Testis (tissue), 3 donors: ENCODE data around the gene CATSPER1. TPM values are rescaled to one million over a fixed set of nuclear protein-coding genes. Genes with fewer than 3 reads are reported as not detected.

Source experiments
- DNase-seq: peaks from one replicate; pipeline ENCODE4 v3.0.0-alpha.2; 2019
- H3K27ac ChIP-seq, 2 donors: fragments of 200-600 bp; sonication (generic); one replicate each; pipeline ENCODE4 v1.5.1; 2019
- H3K27me3 ChIP-seq: fragments of 200-600 bp; sonication (generic); one replicate; pipeline ENCODE4 v1.5.1; 2019
- H3K36me3 ChIP-seq: fragments of 200-600 bp; sonication (generic); one replicate; pipeline ENCODE4 v1.5.1; 2017; ENCODE audit warnings: low read depth; ENCODE audit errors: missing control alignments
- H3K4me1 ChIP-seq: fragments of 200-600 bp; sonication (generic); one replicate; pipeline ENCODE4 v1.5.1; 2019
- H3K4me3 ChIP-seq, 2 donors: fragments of 200-600 bp; sonication (generic); one replicate each; pipeline ENCODE4 v1.5.1; 2017 to 2019
- H3K9me3 ChIP-seq: fragments of 200-600 bp; sonication (generic); one replicate; pipeline ENCODE4 v1.5.1; 2017
- POLR2A ChIP-seq: fragments of 450-650 bp; IDR thresholded peaks from one replicate; pipeline ENCODE4 v1.6.1; 2017; ENCODE audit warnings: antibody characterized with exemption, mild to moderate bottlenecking, moderate library complexity
- WGBS, 2 donors: methylation state at CpG; one replicate each; pipeline ENCODE4 v1.1.5; 2018; 5-methylcytosine and 5-hydroxymethylcytosine counted together
- intact Hi-C: fragments of 100-400 bp; cut with DNase I; formaldehyde crosslinking; loops from one replicate; pipeline ENCODE4 v1.15.1; 2023; ENCODE audit warnings: low total_unique reads
- polyA plus RNA-seq: library from polyadenylated mRNA; stranded (reverse); fragments of 350-450 nt; fragmentation: Illumina TruSeq; extraction: RNeasy Lipid Tissue Mini Kit (QIAGEN cat#74804); gene quantifications from one replicate; pipeline ENCODE4 v1.2.3, GENCODE V29; 2014; ENCODE audit warnings: low read depth, low replicate concordance; ENCODE audit not compliant: insufficient read depth
- total RNA-seq, 2 donors: library from RNA; depleted of rRNA; stranded (reverse); fragments of >200 nt; gene quantifications; one replicate each; pipeline ENCODE4 v1.2.3, GENCODE V29; 2016
- TF ChIP-seq, protein P1 (sequence below), 3 experiments: fragments of 450-650 bp in 2 of 3; fragments of 200-600 bp in 1 of 3; sonication (generic) in 1 of 3; IDR thresholded peaks; one replicate each; pipeline ENCODE4 v1.5.1; 2016 to 2019; ENCODE audit warnings: antibody characterized with exemption in 3 of 3, mild to moderate bottlenecking in 2 of 3, moderate library complexity in 1 of 3

The CATSPER1 gene
- total and polyA plus RNA-seq, 3 donors from 2014 or later = 8.9 to 33.7 (median 12.5) TPM

DNA sequence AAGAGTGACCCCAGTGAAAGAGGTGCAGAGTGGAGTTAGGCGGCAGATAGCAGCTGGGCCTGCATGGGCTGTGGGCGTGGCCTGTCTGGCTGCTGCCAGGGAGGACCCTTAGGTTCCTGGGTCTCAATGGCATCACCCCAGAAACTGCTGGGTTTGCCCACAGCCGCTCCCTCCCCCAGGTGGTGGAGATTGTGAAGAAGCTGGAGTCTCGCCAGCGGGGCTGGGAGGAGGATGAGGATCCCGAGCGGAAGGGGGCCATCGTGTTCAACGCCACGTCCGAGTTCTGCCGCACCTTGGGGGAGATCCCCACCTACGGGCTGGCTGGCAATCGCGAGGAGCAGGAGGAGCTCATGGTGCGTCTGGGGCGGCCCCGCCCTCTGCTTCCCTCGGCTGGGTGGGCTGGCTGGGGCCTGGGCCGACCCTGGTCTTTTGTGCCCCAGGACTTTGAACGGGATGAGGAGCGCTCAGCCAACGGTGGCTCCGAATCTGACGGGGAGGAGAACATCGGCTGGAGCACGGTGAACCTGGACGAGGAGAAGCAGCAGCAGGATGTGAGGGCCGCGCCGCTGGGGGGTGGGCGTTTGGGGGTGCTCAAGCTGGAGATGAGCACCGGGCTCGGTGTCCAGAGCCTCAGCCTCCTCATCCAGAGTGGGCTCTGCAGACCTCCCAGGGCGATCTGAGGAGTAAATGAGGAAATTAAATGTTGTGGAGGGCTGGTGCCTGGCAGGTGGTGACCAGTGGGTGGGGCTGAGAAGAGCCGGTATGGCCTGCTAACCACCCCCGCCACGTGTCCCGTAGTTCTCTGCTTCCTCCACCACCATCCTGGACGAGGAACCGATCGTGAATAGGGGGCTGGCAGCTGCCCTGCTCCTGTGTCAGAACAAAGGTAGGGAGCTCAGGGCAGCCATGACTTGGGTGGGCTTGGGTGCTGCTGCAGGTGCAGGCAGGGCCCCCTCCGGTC, 49.8 kb downstream of the CATSPER1 start:
- DNase-seq = no peak
- WGBS, 2 donors = 81 to 83% methylated on average over 19 to 43 of the region's 43 CpGs
- no peak for TF ChIP-seq POLR2A
- TF ChIP-seq, protein P1, sequence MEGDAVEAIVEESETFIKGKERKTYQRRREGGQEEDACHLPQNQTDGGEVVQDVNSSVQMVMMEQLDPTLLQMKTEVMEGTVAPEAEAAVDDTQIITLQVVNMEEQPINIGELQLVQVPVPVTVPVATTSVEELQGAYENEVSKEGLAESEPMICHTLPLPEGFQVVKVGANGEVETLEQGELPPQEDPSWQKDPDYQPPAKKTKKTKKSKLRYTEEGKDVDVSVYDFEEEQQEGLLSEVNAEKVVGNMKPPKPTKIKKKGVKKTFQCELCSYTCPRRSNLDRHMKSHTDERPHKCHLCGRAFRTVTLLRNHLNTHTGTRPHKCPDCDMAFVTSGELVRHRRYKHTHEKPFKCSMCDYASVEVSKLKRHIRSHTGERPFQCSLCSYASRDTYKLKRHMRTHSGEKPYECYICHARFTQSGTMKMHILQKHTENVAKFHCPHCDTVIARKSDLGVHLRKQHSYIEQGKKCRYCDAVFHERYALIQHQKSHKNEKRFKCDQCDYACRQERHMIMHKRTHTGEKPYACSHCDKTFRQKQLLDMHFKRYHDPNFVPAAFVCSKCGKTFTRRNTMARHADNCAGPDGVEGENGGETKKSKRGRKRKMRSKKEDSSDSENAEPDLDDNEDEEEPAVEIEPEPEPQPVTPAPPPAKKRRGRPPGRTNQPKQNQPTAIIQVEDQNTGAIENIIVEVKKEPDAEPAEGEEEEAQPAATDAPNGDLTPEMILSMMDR (IDR thresholded peaks at IDR 0.05) = no peak
- H3K4me1 ChIP-seq = no peaks in the 10 kb centered on the region
- H3K4me3 ChIP-seq = no peak overlapping the region
- intact Hi-C loops = no loop called here
- no peak overlapping the region for H3K27ac ChIP-seq
- no peaks in the 10 kb centered on the region for H3K27me3 ChIP-seq
- no peaks in the 10 kb centered on the region for H3K9me3 ChIP-seq
- H3K36me3 ChIP-seq = no peaks in the 10 kb centered on the region

DNA sequence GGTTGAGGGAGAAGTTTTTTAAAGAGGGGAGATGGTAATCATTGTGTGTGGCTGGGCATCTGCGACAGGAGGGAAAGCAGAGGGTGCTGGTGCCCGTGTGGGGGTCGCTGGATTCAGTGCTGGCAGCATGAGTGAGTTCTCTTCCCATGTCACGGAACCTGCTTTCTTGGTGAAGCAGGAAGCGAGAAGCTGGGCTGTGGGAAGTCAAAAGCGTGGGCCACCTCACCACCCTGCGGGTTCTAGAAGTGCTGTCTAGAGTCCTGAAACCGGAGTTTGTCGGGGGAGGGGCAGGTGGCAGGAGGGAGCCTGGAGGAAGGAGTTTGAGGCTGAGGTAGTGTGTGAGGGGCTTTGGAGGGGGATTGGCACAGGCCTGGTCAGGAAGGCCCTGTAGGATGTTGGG, 50.5 kb downstream of the CATSPER1 start:
- H3K9me3 ChIP-seq = no peaks in the 10 kb centered on the region
- no peaks in the 10 kb centered on the region for H3K36me3 ChIP-seq
- no peaks in the 10 kb centered on the region for H3K4me1 ChIP-seq
- no peaks in the 10 kb centered on the region for H3K27me3 ChIP-seq
- TF ChIP-seq, protein P1 (IDR thresholded peaks at IDR 0.05) = no peak
- no peak for TF ChIP-seq POLR2A
- DNase-seq = no peak
- 93 to 94% methylated on average over 9 of the region's 9 CpGs for WGBS, 2 donors
- no peak overlapping the region for H3K27ac ChIP-seq
- intact Hi-C loops = no loop called here
- H3K4me3 ChIP-seq = no peak overlapping the region

DNA sequence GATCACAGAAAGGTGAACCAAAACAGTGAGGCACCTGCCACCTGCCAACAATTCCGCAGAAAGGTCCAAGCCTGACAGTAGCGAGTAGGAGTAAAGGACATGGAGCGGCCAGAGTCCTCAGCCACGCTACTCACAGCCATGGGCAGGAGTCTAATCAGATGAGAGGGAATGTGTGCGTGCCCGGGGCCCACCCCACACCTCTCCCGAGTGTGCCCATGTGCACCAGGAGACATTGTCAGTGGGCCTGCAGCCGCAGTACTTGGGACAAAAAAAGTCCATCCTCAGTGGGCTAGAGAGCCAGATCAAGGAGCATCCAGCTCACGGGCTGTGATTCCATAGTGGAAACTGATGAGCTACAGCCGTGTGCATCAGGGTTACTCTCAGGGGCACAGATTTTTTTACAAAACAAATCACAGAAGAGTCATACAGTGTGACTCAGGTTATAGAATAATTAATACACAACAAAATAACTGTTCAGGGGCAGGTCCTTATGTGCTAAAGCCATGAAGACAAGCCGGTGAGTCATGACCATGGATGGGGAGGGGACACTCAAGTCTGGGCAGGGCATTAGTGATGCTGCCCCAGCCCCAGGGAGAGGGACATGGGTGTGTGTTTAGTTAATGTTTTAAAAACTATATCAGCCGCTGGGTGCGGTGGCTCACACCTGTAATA, 52.7 kb downstream of the CATSPER1 start:
- no peak for DNase-seq
- intact Hi-C loops = no loop called here
- Histone ChIP-seq H3K36me3 (no peaks in the 10 kb centered on the region), H3K27ac (no peak overlapping the region), H3K4me3 (no peak overlapping the region), H3K27me3 (no peaks in the 10 kb centered on the region), H3K9me3 (no peaks in the 10 kb centered on the region), H3K4me1 (peaks cover 19% of the 10 kb centered on the region)
- 94 to 95% methylated on average over 12 to 13 of the region's 13 CpGs for WGBS, 2 donors
- TF ChIP-seq POLR2A = no peak

DNA sequence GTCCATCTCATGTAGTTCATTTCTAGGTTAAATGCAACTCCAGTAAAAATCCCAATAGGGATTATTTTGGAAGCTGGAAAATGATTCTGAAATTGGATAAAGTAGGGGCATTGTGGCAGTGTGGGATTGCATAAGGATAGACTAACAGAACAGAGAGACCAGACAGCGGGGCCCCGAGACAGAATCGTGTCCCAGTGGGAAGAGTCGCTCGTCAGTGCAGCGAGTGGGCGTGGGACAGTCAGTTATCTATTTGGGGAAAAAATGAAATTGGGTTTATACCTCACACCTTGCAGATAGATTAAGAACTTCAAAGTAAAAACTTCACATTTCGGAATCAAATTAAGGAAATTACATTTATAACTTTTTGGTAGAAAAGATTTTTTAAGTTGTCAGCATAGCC, 54.2 kb downstream of the CATSPER1 start:
- Histone ChIP-seq H3K4me3 (no peak overlapping the region), H3K27ac (no peak overlapping the region), H3K9me3 (no peaks in the 10 kb centered on the region), H3K4me1 (peaks cover 20% of the 10 kb centered on the region), H3K27me3 (no peaks in the 10 kb centered on the region), H3K36me3 (no peaks in the 10 kb centered on the region)
- intact Hi-C loops = no loop called here
- 88 to 96% methylated on average over 8 of the region's 8 CpGs for WGBS, 2 donors
- DNase-seq = no peak
- TF ChIP-seq, protein P1 (IDR thresholded peaks at IDR 0.05) = no peak
- TF ChIP-seq POLR2A = no peak
